ENCODE data around the gene OR10P1.

Gene OR10P1

GRCh38 chr12:55652352-55652751, 15.7 kb downstream of the OR10P1 start:
- TF ChIP-seq CTCF (IDR thresholded peaks at IDR 0.05; ENCODE audit: insufficient read depth, low read length, poor library complexity, severe bottlenecking) = no peak
- no peak overlapping the region for H3K4me3 ChIP-seq (replicated peaks; ENCODE audit: low read depth, low read length)
- no peak for DNase-seq (ENCODE audit: extremely low read depth, insufficient read length)
- H3K36me3 ChIP-seq (ENCODE audit: control insufficient read depth, insufficient read depth, low read length) = no peaks in the 10 kb centered on the region
- no peaks in the 10 kb centered on the region for H3K27me3 ChIP-seq (replicated peaks; ENCODE audit: control insufficient read depth, insufficient read depth, low read length)

DNA sequence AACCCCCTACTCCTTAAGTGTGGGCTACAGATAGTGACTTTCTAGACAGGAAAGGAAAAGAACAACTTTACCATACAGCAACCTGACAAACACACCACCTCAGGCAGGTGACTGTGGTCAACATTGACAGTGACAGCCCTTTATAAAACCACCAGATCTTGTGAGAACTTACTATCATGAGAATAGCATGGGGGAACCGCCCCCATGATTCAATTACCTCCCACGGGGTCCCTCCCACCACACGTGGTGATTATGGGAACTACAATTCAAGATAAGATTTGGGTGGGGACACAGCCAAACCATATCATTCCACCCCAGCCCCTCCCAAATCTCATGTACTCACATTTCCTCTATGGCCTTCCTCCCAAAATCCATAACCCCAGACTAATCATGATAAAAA, 16.3 kb downstream of the OR10P1 start:
- H3K4me3 ChIP-seq (replicated peaks; ENCODE audit: low read depth, low read length) = no peak overlapping the region
- H3K27me3 ChIP-seq (replicated peaks; ENCODE audit: control insufficient read depth, insufficient read depth, low read length) = no peaks in the 10 kb centered on the region
- no peak for TF ChIP-seq CTCF (IDR thresholded peaks at IDR 0.05; ENCODE audit: insufficient read depth, low read length, poor library complexity, severe bottlenecking)
- no peak for DNase-seq (ENCODE audit: extremely low read depth, insufficient read length)
- no peaks in the 10 kb centered on the region for H3K36me3 ChIP-seq (ENCODE audit: control insufficient read depth, insufficient read depth, low read length)

GRCh38 chr12:55654511-55655214, 18.0 kb downstream of the OR10P1 start:
- Histone ChIP-seq H3K4me3 (replicated peaks; ENCODE audit: low read depth, low read length) (no peak overlapping the region), H3K27me3 (replicated peaks; ENCODE audit: control insufficient read depth, insufficient read depth, low read length) (no peaks in the 10 kb centered on the region; the same call in 1 of the 2 replicates), H3K36me3 (ENCODE audit: control insufficient read depth, insufficient read depth, low read length) (no peaks in the 10 kb centered on the region)
- no peak for TF ChIP-seq CTCF (IDR thresholded peaks at IDR 0.05; ENCODE audit: insufficient read depth, low read length, poor library complexity, severe bottlenecking)
- DNase-seq (ENCODE audit: extremely low read depth, insufficient read length) = no peak

DNA sequence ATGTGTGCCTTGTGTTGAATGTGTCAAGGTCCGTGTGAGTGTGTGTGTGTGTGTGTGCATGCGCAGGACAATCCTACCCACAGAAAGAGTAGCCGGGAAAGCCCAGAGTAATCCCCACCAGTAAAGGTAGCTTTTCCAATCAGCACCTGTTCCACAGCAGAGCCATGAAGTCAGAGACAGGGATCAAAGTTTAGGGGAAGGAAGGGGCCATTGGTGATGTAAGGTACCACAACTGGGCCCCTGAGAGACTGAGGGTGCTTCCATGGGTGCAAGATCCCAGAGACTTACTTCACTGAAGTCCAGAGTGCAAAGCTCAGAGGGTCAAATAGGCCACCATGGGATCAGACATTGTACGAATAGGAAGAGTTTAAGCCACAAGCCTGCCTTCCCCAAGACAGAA, 20.5 kb downstream of the OR10P1 start:
- H3K27me3 ChIP-seq (replicated peaks; ENCODE audit: control insufficient read depth, insufficient read depth, low read length) = no peaks in the 10 kb centered on the region; the same call in 1 of the 2 replicates
- no peaks in the 10 kb centered on the region for H3K36me3 ChIP-seq (ENCODE audit: control insufficient read depth, insufficient read depth, low read length)
- no peak for DNase-seq (ENCODE audit: extremely low read depth, insufficient read length)
- no peak for TF ChIP-seq CTCF (IDR thresholded peaks at IDR 0.05; ENCODE audit: insufficient read depth, low read length, poor library complexity, severe bottlenecking)
- no peak overlapping the region for H3K4me3 ChIP-seq (replicated peaks; ENCODE audit: low read depth, low read length)

GRCh38 chr12:55658212-55658611, 21.5 kb downstream of the OR10P1 start:
- no peak for DNase-seq (ENCODE audit: extremely low read depth, insufficient read length)
- Histone ChIP-seq H3K4me3 (replicated peaks; ENCODE audit: low read depth, low read length) (no peak overlapping the region), H3K36me3 (ENCODE audit: control insufficient read depth, insufficient read depth, low read length) (no peaks in the 10 kb centered on the region), H3K27me3 (replicated peaks; ENCODE audit: control insufficient read depth, insufficient read depth, low read length) (no peaks in the 10 kb centered on the region; the same call in 1 of the 2 replicates)
- no peak for TF ChIP-seq CTCF (IDR thresholded peaks at IDR 0.05; ENCODE audit: insufficient read depth, low read length, poor library complexity, severe bottlenecking)
